GM18511 (cell line): ENCODE measurements around the gene SOX18.
"Not testable (repeated sequence)": the region's sequence is repeated elsewhere in the genome, so short reads cannot be mapped to it uniquely, and the experiment has no call there.

Experiments
- ATAC-seq: cut with Tn5 transposase; IDR thresholded peaks from one replicate; pipeline ENCODE4 v1.9.1; 2021; ENCODE audit warnings: mild to moderate bottlenecking, moderate library complexity; ENCODE audit not compliant: unreplicated experiment

The SOX18 gene

GRCh38 chr20:64049060-64049877 is at the start of gene SOX18:
SOX18 (minus strand) TSS chr20:64049639; CDS start chr20:64049516, 123 bp downstream.
- ATAC-seq: no peak

GRCh38 chr20:64098471-64099013 is 49.1 kb upstream of the SOX18 start:
- no peak for ATAC-seq

GRCh38 chr20:64096535-64096934 is 47.1 kb upstream of the SOX18 start:
- ATAC-seq: no peak

- ATAC-seq: no peak
Measured at GRCh38 chr20:64095927-64096326, 46.5 kb upstream of the SOX18 start.

DNA sequence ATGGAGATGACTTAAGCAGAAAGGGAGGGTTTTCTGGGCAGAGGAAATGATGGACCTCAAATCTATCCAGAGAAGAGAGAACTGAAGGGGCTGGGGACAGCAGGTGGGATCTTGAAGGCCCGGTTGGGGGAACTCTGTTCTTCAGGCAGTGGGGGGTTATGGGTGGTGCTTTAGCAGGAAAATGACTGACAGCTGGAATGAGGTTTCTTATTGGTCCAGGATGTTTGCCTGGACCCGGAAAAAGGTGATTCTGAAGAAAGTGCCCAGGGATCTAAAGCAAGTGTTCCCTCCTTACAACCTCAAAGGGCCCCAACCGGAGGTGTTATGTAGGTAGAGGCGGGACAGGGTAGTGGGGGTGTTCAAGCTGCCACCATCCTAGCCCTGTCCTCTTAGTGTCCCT is 46.0 kb upstream of the SOX18 start:
- no peak for ATAC-seq

DNA sequence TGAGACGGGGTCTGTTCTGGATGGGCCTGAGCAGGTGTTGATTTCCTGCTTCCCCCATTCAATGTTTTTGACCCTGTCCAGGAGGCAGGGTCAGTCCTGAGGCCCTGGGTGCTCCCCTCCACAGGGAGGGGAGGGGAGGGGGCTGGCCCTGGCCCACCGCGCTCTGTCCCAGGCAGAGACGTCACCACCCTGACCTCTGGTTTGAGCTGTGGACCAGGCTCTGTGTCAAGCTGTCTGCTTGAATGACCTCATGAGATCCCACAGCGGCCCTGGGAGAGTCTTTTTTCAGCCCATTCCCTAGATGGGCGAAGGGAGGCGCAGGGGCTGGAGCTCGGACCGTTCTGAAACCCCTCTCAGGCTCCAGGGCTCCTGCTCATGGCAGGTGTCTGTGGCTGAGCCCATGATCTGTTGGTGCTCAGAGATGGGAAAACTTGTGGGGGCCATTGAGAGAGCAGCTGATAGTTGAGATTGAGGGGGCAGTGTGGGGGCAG is 43.6 kb upstream of the SOX18 start:
- no peak for ATAC-seq

- no peak for ATAC-seq
Measured at GRCh38 chr20:64092258-64093012, 43.0 kb upstream of the SOX18 start.

- no peak for ATAC-seq
Measured at GRCh38 chr20:64091770-64092169, 42.3 kb upstream of the SOX18 start.

DNA sequence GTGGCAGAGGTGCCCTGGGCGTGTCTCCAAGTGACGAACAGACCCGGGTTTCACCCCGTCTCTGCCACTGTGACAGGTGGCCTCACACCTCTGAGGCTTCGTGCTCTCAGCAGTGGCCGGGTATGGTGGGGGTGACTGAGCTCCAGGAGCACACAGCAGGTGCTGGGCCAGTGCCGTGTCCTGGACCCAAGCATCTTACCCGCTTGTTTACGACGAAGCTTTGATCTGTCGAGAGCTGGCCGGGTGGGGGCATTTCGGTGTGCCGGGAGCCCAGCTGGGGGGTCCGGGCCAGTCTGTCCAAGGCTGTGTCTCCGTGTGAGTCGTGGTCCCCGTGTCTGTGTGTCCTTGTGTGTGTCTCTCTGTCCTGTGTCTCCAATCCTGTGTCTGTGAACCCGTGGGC is 41.9 kb upstream of the SOX18 start:
- no peak for ATAC-seq

- no peak for ATAC-seq
Measured at GRCh38 chr20:64090165-64090564, 40.7 kb upstream of the SOX18 start.

- not testable (repeated sequence) for ATAC-seq
Measured at GRCh38 chr20:64088586-64088985, 39.1 kb upstream of the SOX18 start.

DNA sequence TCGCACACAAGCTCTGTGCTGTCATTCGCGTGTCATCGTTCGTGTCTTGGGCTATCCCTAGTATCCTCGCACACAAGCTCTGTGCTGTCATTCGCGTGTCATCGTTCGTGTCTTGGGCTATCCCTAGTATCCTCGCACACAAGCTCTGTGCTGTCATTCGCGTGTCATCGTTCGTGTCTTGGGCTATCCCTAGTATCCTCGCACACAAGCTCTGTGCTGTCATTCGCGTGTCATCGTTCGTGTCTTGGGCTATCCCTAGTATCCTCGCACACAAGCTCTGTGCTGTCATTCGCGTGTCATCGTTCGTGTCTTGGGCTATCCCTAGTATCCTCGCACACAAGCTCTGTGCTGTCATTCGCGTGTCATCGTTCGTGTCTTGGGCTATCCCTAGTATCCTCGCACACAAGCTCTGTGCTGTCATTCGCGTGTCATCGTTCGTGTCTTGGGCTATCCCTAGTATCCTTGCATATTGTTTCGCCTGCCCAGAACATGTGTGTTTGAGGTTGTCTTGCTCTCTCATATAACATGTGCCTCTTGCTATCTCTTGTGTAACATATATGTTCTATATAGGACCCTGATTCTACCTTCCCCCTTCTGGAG is 37.9 kb upstream of the SOX18 start:
- not testable (repeated sequence) for ATAC-seq

DNA sequence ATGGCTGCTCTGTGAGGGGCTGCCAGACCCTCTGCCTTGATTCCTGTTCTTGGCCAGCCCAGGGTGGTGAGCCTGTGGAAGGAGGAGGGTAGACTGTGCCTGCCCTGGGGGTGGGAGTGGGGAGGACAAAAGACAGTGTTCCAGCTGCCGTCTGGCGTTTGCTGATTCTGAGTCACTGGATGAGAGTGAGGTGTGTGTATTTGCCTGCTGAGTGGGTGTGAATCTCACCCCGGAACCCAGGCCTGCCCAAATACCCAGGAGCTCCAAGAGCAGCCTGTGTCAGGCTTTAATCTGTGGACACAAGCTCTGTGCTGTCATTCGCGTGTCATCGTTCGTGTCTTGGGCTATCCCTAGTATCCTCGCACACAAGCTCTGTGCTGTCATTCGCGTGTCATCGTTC is 37.4 kb upstream of the SOX18 start:
- no peak for ATAC-seq

GRCh38 chr20:64084685-64085152 is 35.3 kb upstream of the SOX18 start:
- no peak for ATAC-seq

GRCh38 chr20:64083804-64084684 is 34.6 kb upstream of the SOX18 start, which contains the start of gene LKAAEAR1:
LKAAEAR1 (minus strand) TSS chr20:64084398; CDS start chr20:64084219, 179 bp downstream.
- no peak for ATAC-seq

DNA sequence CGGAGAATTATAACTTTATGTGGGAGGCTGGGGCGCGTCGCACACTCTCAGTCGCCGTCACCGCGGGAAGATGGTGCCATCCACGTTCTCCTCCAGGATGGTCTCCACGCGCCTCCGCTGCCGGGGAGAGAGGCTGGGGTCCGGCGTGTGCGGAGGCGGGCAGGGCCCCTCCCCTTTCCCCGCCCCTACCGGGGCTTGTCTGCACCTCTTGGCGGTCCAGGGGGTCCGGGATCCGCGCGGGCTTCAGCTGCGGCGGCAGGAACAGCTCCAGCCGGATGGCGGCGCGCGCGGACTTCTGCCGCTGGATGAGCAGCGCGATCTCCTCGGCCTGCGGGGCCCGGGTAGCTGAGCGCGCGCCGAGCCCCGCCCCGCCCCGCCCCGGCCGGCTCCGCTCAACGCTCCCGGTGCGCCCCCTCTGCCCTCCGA is 34.0 kb upstream of the SOX18 start:
- no peak for ATAC-seq

- ATAC-seq: no peak
Measured at GRCh38 chr20:64082820-64083377, 33.5 kb upstream of the SOX18 start.

GRCh38 chr20:64082126-64082731 is 32.8 kb upstream of the SOX18 start:
- ATAC-seq: no peak

DNA sequence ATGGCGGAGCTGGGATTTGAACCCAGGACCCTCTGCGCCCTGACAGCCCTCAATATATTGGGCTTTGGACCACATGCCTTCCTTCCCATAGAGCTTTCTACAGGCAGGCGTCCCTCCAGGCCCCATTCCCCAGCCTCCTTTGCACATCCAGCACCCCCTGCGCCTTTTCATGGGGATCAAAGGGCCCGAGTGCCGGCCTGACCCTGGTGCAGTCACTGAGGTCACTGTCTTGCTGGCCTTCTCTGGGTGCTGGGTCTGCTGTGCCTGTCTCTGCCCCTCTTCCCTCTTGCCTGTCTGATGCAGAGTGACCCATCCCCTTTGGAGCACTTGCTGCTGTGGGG is 32.2 kb upstream of the SOX18 start:
- ATAC-seq: no peak
